HG03521 (cell line): ENCODE results near the gene HOXB4.

Experiments used
- ATAC-seq: cut with Tn5 transposase; IDR thresholded peaks from one replicate; pipeline ENCODE4 v1.9.1; 2021; ENCODE audit warnings: mild to moderate bottlenecking, moderate library complexity; ENCODE audit not compliant: unreplicated experiment

HOXB4 gene

GRCh38 chr17:48590607-48591161 lies 12.5 kb upstream of the HOXB4 start:
- no peak for ATAC-seq

- ATAC-seq = no peak
Measured at GRCh38 chr17:48589831-48590606, 11.9 kb upstream of the HOXB4 start, which contains the start of gene HOXB3. Gene HOXB3 (minus strand): TSS chr17:48590241. CDS start chr17:48552474, 37,767 bp downstream.

- no peak for ATAC-seq
Measured at GRCh38 chr17:48589060-48589830, 11.1 kb upstream of the HOXB4 start.

GRCh38 chr17:48588528-48588927 lies 10.4 kb upstream of the HOXB4 start:
- ATAC-seq = no peak

GRCh38 chr17:48588074-48588415 lies 9.9 kb upstream of the HOXB4 start:
- no peak for ATAC-seq

GRCh38 chr17:48587276-48588073 lies 9.3 kb upstream of the HOXB4 start:
- no peak for ATAC-seq

- ATAC-seq = no peak
Measured at GRCh38 chr17:48586355-48587258, 8.5 kb upstream of the HOXB4 start.

- ATAC-seq = no peak
Measured at GRCh38 chr17:48584223-48584741, 6.1 kb upstream of the HOXB4 start.

GRCh38 chr17:48583708-48584222 lies 5.6 kb upstream of the HOXB4 start:
- no peak for ATAC-seq

GRCh38 chr17:48582750-48583069 lies 4.6 kb upstream of the HOXB4 start:
- no peak for ATAC-seq

GRCh38 chr17:48579760-48580554 lies 1.8 kb upstream of the HOXB4 start:
- ATAC-seq = no peak

GRCh38 chr17:48579471-48579759 lies 1.3 kb upstream of the HOXB4 start:
- no peak for ATAC-seq

GRCh38 chr17:48578616-48579470 lies 693 bp upstream of the HOXB4 start:
- no peak for ATAC-seq

- no peak for ATAC-seq
Measured at GRCh38 chr17:48577330-48577945, 712 bp downstream of the HOXB4 start.

GRCh38 chr17:48576479-48577309 lies 1.5 kb downstream of the HOXB4 start:
- ATAC-seq = no peak

- no peak for ATAC-seq
Measured at GRCh38 chr17:48575673-48576478, 2.3 kb downstream of the HOXB4 start.
